ENCODE results near the gene PPFIA1.

Gene PPFIA1

DNA sequence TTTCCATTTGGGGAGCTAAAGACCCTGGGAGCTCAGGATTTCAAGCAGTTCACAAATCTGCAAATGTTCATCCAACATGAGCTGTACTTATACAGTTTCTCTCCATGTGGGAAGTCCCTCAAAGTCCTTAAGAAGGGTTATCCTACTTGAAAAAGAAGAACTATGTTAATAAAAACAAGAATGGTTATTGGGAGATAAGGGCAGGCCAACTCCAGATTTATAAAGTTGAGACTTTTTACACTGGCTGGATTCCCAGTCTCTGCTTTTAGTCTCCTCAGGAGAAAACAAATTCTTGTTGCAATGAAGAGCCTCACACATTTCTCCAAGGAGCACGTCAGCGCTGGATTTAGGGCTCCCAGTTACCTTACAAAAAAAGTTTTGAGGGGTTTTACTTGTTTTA, 93.7 kb downstream of the PPFIA1 start:
- H3K27ac ChIP-seq (ENCODE audit: low read depth, low read length), result no peak overlapping the region
- H3K9me3 ChIP-seq (ENCODE audit: control insufficient read depth in 1 of 2, low read length in 2 of 2), result no peaks in the 10 kb centered on the region
- H3K27me3 ChIP-seq (ENCODE audit: control insufficient read depth in 1 of 2, insufficient read depth in 2 of 2, low read length in 2 of 2), result no peaks in the 10 kb centered on the region
- peaks cover 20 to 60% of the 10 kb centered on the region in 2 donors for H3K36me3 ChIP-seq (ENCODE audit: control insufficient read depth in 1 of 2, insufficient read depth in 2 of 2, low read length in 2 of 2)
- no peak overlapping the region for H3K9ac ChIP-seq (ENCODE audit: low read depth in 1 of 2, low read length in 2 of 2)
- no peaks in the 10 kb centered on the region for H3K4me1 ChIP-seq (ENCODE audit: control insufficient read depth in 1 of 2, insufficient read depth in 2 of 2, low read length in 2 of 2)
- H3K4me3 ChIP-seq (ENCODE audit: low read depth in 1 of 2, low read length in 2 of 2), result no peak overlapping the region

DNA sequence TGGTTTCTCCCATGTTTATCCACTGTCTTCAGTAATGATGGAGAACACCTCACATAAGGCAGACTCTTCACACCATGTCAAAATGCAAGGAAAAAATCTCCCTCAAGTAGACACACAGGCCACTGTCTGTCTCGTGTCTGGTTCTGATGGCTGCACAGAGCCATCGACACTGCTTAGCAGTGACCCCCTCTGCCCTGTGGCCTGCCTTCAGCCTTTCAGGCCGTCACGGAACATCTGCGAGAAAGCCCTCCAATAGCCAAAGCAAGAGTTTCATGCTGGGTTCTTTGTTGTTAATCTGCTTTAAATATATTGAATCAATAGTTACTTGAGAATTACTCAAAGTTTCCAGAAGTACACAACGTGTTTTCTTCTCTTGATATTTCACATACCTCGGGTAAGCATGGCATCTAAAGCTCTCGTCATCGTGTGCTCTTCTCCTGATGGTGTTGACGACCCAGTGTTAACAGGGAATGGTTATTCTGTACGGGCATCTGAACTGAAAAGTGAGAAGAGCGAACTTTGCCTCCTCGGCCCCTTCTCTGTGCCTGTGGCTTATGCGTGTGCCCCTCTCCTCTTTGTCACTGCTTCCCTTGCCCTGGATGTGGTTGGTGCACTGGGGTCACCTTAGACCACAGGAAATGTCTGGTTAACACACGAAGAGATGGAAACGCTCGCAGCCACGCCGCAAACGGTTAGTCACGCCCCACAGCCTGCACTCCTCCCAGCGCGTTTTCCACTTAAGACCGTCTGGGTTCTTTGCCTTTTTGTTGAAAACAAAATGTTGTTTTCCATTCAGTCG, 94.5 kb downstream of the PPFIA1 start:
- H3K27ac ChIP-seq (ENCODE audit: low read depth, low read length), result no peak overlapping the region
- peaks cover 20 to 53% of the 10 kb centered on the region in 2 donors for H3K36me3 ChIP-seq (ENCODE audit: control insufficient read depth in 1 of 2, insufficient read depth in 2 of 2, low read length in 2 of 2)
- no peak overlapping the region for H3K4me3 ChIP-seq (ENCODE audit: low read depth in 1 of 2, low read length in 2 of 2)
- H3K9ac ChIP-seq (ENCODE audit: low read depth in 1 of 2, low read length in 2 of 2), result no peak overlapping the region
- no peaks in the 10 kb centered on the region for H3K9me3 ChIP-seq (ENCODE audit: control insufficient read depth in 1 of 2, low read length in 2 of 2)
- H3K4me1 ChIP-seq (ENCODE audit: control insufficient read depth in 1 of 2, insufficient read depth in 2 of 2, low read length in 2 of 2), result no peaks in the 10 kb centered on the region
- no peaks in the 10 kb centered on the region for H3K27me3 ChIP-seq (ENCODE audit: control insufficient read depth in 1 of 2, insufficient read depth in 2 of 2, low read length in 2 of 2)

DNA sequence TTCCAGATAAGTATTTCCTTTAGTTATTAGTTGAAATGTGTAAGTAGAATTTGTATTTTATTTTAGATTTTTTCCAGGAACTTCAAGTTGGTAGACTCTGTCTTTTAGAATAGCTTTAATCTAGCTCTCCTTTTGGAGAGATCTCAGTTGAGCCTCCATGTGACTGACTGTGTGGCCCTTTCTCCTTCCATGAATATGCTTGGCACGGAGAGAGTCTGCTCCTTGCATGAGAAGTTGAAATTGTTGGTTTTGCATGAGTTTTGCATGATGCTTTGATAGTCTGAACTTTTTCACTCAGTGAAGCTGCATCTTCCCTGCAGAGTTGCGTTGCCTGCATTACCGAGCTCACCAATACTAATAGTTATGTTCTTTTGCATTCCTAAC, 95.0 kb downstream of the PPFIA1 start:
- H3K9me3 ChIP-seq (ENCODE audit: control insufficient read depth in 1 of 2, low read length in 2 of 2), result no peaks in the 10 kb centered on the region
- no peak overlapping the region for H3K4me3 ChIP-seq (ENCODE audit: low read depth in 1 of 2, low read length in 2 of 2)
- no peaks in the 10 kb centered on the region for H3K27me3 ChIP-seq (ENCODE audit: control insufficient read depth in 1 of 2, insufficient read depth in 2 of 2, low read length in 2 of 2)
- no peaks in the 10 kb centered on the region for H3K4me1 ChIP-seq (ENCODE audit: control insufficient read depth in 1 of 2, insufficient read depth in 2 of 2, low read length in 2 of 2)
- no peak overlapping the region for H3K27ac ChIP-seq (ENCODE audit: low read depth, low read length)
- peaks cover 17 to 47% of the 10 kb centered on the region in 2 donors for H3K36me3 ChIP-seq (ENCODE audit: control insufficient read depth in 1 of 2, insufficient read depth in 2 of 2, low read length in 2 of 2)
- H3K9ac ChIP-seq (ENCODE audit: low read depth in 1 of 2, low read length in 2 of 2), result no peak overlapping the region

DNA sequence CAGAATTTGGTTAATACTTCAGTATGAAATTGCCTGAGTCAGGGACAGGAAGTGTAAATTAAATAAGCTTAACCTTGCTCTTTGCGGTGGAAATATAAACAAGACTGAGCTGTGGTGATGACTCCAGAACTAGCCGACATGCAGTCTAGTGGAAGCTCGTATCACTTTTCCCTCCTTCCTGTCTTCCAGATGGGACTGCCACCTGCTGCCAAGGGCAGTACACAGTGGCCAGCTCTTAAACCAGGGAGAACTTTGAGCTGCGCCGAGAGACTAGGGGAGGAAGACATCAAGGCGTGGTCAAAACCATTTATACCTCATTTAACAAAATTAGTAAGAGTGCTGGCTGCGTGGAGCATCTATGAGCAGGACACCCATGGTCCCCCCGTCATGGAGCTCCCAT, 96.6 kb downstream of the PPFIA1 start:
- Histone ChIP-seq H3K4me1 (ENCODE audit: control insufficient read depth in 1 of 2, insufficient read depth in 2 of 2, low read length in 2 of 2) (no peaks in the 10 kb centered on the region), H3K9me3 (ENCODE audit: control insufficient read depth in 1 of 2, low read length in 2 of 2) (no peaks in the 10 kb centered on the region), H3K27ac (ENCODE audit: low read depth, low read length) (no peak overlapping the region), H3K36me3 (ENCODE audit: control insufficient read depth in 1 of 2, insufficient read depth in 2 of 2, low read length in 2 of 2) (peaks cover 15 to 39% of the 10 kb centered on the region in 2 donors), H3K27me3 (ENCODE audit: control insufficient read depth in 1 of 2, insufficient read depth in 2 of 2, low read length in 2 of 2) (no peaks in the 10 kb centered on the region), H3K9ac (ENCODE audit: low read depth in 1 of 2, low read length in 2 of 2) (no peak overlapping the region), H3K4me3 (ENCODE audit: low read depth in 1 of 2, low read length in 2 of 2) (no peak overlapping the region)

DNA sequence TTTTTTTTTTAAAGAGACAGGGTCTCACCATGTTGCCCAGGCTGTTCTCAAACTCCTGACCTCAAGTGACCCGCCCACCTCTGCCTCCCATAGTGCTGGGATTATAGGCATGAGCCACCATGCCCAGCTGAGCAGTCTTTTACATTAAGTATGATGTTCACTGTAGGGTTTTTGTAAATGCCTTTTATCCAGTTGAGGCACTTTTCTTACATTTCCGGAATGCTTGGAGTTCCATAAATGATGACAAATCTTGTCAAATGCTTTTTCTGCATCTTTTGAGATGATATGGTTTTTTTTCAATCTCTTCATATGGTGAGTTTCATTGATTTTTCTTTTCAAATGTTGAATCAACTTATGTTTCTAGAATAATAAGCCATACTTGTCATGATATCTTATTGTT, 98.5 kb downstream of the PPFIA1 start:
- Histone ChIP-seq H3K27ac (ENCODE audit: low read depth, low read length) (no peak overlapping the region), H3K4me1 (ENCODE audit: control insufficient read depth in 1 of 2, insufficient read depth in 2 of 2, low read length in 2 of 2) (no peaks in the 10 kb centered on the region), H3K36me3 (ENCODE audit: control insufficient read depth in 1 of 2, insufficient read depth in 2 of 2, low read length in 2 of 2) (peaks cover 23 to 41% of the 10 kb centered on the region in 2 donors), H3K27me3 (ENCODE audit: control insufficient read depth in 1 of 2, insufficient read depth in 2 of 2, low read length in 2 of 2) (no peaks in the 10 kb centered on the region), H3K9me3 (ENCODE audit: control insufficient read depth in 1 of 2, low read length in 2 of 2) (no peaks in the 10 kb centered on the region), H3K4me3 (ENCODE audit: low read depth in 1 of 2, low read length in 2 of 2) (no peak overlapping the region), H3K9ac (ENCODE audit: low read depth in 1 of 2, low read length in 2 of 2) (no peak overlapping the region)

GRCh38 chr11:70371241-70371640, 100.8 kb downstream of the PPFIA1 start:
- Histone ChIP-seq H3K9ac (ENCODE audit: low read depth in 1 of 2, low read length in 2 of 2) (no peak overlapping the region), H3K36me3 (ENCODE audit: control insufficient read depth in 1 of 2, insufficient read depth in 2 of 2, low read length in 2 of 2) (peaks cover 28 to 46% of the 10 kb centered on the region in 2 donors), H3K9me3 (ENCODE audit: control insufficient read depth in 1 of 2, low read length in 2 of 2) (no peaks in the 10 kb centered on the region)

DNA sequence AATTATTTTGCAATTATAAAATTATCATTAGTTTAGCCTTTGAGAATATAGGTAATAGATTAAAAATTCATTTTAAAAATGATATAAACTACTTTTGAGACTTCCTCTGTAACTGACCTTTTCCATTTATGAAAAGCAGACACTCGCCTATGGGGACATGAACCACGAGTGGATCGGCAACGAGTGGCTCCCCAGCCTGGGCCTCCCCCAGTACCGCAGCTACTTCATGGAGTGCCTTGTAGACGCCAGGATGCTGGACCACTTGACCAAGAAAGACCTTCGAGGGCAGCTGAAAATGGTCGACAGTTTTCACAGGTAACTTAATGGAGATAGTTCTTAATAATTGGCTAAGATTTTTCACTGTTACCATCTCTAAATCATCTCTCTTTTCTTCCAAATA, 101.6 kb downstream of the PPFIA1 start:
- Histone ChIP-seq H3K9me3 (ENCODE audit: control insufficient read depth in 1 of 2, low read length in 2 of 2) (no peaks in the 10 kb centered on the region), H3K36me3 (ENCODE audit: control insufficient read depth in 1 of 2, insufficient read depth in 2 of 2, low read length in 2 of 2) (peaks cover 32 to 52% of the 10 kb centered on the region in 2 donors), H3K27ac (ENCODE audit: low read depth, low read length) (no peak overlapping the region), H3K27me3 (ENCODE audit: control insufficient read depth in 1 of 2, insufficient read depth in 2 of 2, low read length in 2 of 2) (no peaks in the 10 kb centered on the region), H3K9ac (ENCODE audit: low read depth in 1 of 2, low read length in 2 of 2) (no peak overlapping the region), H3K4me1 (ENCODE audit: control insufficient read depth in 1 of 2, insufficient read depth in 2 of 2, low read length in 2 of 2) (no peaks in the 10 kb centered on the region), H3K4me3 (ENCODE audit: low read depth in 1 of 2, low read length in 2 of 2) (no peak overlapping the region)

More at GRCh38 chr11:70371241-70371640, 100.8 kb downstream of the PPFIA1 start:
- Histone ChIP-seq H3K4me3 (ENCODE audit: low read depth in 1 of 2, low read length in 2 of 2) (no peak overlapping the region), H3K27ac (ENCODE audit: low read depth, low read length) (no peak overlapping the region), H3K27me3 (ENCODE audit: control insufficient read depth in 1 of 2, insufficient read depth in 2 of 2, low read length in 2 of 2) (no peaks in the 10 kb centered on the region), H3K4me1 (ENCODE audit: control insufficient read depth in 1 of 2, insufficient read depth in 2 of 2, low read length in 2 of 2) (no peaks in the 10 kb centered on the region)

DNA sequence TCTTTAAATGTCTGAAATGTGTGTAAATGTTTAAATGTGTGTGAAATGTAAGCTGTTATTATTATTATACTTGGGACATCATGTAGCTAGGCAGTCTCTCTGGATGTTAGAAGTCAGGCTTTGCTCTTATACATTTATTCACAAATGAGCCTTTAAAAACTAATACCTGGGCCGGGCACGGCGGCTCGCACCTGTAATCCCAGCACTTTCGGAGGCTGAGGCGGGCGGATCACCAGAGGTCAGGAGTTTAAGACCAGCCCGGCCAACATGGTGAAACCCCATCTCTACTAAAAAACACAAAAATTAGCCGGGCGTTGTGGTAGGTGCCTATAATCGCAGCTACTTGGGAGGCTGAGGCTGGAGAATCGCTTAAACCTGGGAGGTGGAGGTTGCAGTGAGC, 106.1 kb downstream of the PPFIA1 start:
- H3K4me1 ChIP-seq (ENCODE audit: control insufficient read depth in 1 of 2, insufficient read depth in 2 of 2, low read length in 2 of 2), result no peaks in the 10 kb centered on the region
- H3K9me3 ChIP-seq (ENCODE audit: control insufficient read depth in 1 of 2, low read length in 2 of 2), result no peaks in the 10 kb centered on the region
- H3K4me3 ChIP-seq (ENCODE audit: low read depth in 1 of 2, low read length in 2 of 2), result no peak overlapping the region
- H3K27ac ChIP-seq (ENCODE audit: low read depth, low read length), result no peak overlapping the region
- no peak overlapping the region for H3K9ac ChIP-seq (ENCODE audit: low read depth in 1 of 2, low read length in 2 of 2)
- peaks cover 42 to 73% of the 10 kb centered on the region in 2 donors for H3K36me3 ChIP-seq (ENCODE audit: control insufficient read depth in 1 of 2, insufficient read depth in 2 of 2, low read length in 2 of 2)
- H3K27me3 ChIP-seq (ENCODE audit: control insufficient read depth in 1 of 2, insufficient read depth in 2 of 2, low read length in 2 of 2), result no peaks in the 10 kb centered on the region

DNA sequence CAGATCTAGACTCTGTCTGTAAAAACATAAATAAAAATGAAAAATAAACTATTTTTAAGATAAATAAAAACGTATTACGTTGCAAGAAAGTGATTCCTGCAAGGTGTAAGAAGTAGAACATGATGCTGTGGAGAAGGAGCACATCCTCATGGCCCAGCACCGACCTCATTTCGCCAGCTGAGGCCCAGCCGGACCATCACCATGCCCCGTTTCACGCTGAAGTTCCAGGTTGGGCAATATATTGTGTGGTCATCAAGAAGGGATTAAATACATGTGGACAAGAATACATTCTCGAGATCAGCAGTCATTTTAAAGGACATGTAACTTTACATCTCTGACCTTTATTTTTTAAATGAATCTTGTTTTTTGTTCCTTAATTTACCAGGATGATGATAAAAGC, 107.2 kb downstream of the PPFIA1 start:
- peaks cover 41 to 76% of the 10 kb centered on the region in 2 donors for H3K36me3 ChIP-seq (ENCODE audit: control insufficient read depth in 1 of 2, insufficient read depth in 2 of 2, low read length in 2 of 2)
- no peak overlapping the region for H3K9ac ChIP-seq (ENCODE audit: low read depth in 1 of 2, low read length in 2 of 2)
- no peaks in the 10 kb centered on the region for H3K4me1 ChIP-seq (ENCODE audit: control insufficient read depth in 1 of 2, insufficient read depth in 2 of 2, low read length in 2 of 2)

DNA sequence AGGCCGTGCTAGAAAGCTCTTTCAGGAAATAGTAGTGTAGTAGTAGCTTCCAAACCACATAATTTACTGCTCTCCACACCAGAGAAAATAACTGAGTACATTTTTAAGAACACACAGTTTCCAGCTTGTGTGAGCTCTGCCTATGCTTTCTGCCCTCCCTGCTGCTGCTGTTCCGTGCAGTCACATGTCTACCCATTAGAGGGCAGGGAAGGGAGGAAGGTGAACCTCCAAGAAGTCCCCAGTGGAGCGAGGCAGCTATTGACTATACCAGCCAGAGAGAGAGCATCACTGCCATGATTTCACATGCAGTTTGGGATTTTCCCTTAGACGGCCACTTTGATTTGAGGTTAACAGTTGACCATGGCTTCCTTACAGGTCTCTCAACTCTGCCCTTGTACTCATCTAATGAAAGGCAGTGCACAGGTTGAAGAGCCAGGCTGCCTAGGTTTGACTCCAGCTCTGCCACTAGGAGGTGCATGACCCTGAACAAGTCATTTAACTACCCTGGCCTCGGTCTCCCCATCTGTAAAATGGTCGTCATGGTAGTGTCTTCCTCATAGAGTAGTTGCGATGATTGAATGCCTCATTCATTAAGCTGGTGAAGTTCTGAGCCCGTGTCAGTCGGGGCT, 108.1 kb downstream of the PPFIA1 start:
- H3K9ac ChIP-seq (ENCODE audit: low read depth in 1 of 2, low read length in 2 of 2), result no peak overlapping the region
- no peak overlapping the region for H3K27ac ChIP-seq (ENCODE audit: low read depth, low read length)
- no peaks in the 10 kb centered on the region for H3K27me3 ChIP-seq (ENCODE audit: control insufficient read depth in 1 of 2, insufficient read depth in 2 of 2, low read length in 2 of 2)
- H3K4me3 ChIP-seq (ENCODE audit: low read depth in 1 of 2, low read length in 2 of 2), result no peak overlapping the region
- peaks cover 39 to 76% of the 10 kb centered on the region in 2 donors for H3K36me3 ChIP-seq (ENCODE audit: control insufficient read depth in 1 of 2, insufficient read depth in 2 of 2, low read length in 2 of 2)
- no peaks in the 10 kb centered on the region for H3K4me1 ChIP-seq (ENCODE audit: control insufficient read depth in 1 of 2, insufficient read depth in 2 of 2, low read length in 2 of 2)
- H3K9me3 ChIP-seq (ENCODE audit: control insufficient read depth in 1 of 2, low read length in 2 of 2), result no peaks in the 10 kb centered on the region

More for the DNA sequence above, 107.2 kb downstream of the PPFIA1 start:
- no peak overlapping the region for H3K4me3 ChIP-seq (ENCODE audit: low read depth in 1 of 2, low read length in 2 of 2)
- no peak overlapping the region for H3K27ac ChIP-seq (ENCODE audit: low read depth, low read length)
- no peaks in the 10 kb centered on the region for H3K9me3 ChIP-seq (ENCODE audit: control insufficient read depth in 1 of 2, low read length in 2 of 2)
- H3K27me3 ChIP-seq (ENCODE audit: control insufficient read depth in 1 of 2, insufficient read depth in 2 of 2, low read length in 2 of 2), result no peaks in the 10 kb centered on the region
